HG02973 (cell line): Measurements from ENCODE around the gene AURKAIP1.
A peak's percentile ranks its signal among the peaks of the same experiment; 100 is the strongest.
"Not testable (repeated sequence)": the region's sequence is repeated elsewhere in the genome, so short reads cannot be mapped to it uniquely, and the experiment has no call there.

Source experiments
- ATAC-seq: cut with Tn5 transposase; IDR thresholded peaks from one replicate; pipeline ENCODE4 v1.9.1; 2021; ENCODE audit warnings: moderate library complexity; ENCODE audit not compliant: unreplicated experiment

AURKAIP1 gene

DNA sequence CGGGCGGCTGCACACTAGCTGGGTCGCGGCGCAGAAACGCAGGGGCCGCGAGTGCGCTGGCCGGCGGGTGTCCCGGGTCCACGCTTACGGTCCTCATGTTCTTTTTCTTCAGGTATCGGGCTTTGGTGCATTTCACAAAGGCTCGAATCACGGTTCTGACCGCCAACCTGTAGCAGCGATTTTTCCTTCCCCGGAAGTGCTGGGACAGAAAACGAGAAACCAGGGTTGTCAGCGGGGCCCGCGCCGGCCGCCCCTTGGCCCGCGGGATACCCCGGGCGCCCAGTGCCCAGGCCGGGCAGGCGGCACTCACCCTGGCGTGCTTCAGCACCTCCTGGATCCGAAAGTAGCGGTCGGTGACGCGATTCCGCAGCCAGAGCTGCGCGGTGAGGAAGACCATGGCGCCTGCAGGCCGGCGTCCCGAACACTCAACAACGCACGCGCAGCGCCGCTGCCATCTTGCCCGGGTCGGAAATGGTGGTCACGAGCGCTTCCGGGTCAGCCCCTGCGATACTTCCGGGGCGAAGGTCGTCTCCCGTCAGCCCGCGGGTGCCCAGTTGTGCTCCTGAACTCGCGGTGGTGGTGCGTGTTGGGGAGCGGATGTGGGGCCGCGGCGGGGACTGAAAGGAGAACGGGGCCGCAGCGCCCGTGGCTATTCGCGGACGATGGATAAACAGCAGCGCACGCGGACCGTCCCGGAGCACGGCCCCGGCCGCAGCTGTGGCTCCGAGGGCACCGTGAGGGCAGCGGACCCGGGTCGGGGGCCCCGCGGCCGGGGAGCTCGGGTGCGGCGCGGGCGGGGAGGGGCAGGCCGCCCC lies 32.0 kb upstream of the AURKAIP1 start, which contains the start of gene MRPL20:
Gene MRPL20 (minus strand): TSS at position 473 of the 815 bp plus-strand sequence. CDS start 76 bp downstream, at position 397.
- peak; percentile 86 for ATAC-seq

DNA sequence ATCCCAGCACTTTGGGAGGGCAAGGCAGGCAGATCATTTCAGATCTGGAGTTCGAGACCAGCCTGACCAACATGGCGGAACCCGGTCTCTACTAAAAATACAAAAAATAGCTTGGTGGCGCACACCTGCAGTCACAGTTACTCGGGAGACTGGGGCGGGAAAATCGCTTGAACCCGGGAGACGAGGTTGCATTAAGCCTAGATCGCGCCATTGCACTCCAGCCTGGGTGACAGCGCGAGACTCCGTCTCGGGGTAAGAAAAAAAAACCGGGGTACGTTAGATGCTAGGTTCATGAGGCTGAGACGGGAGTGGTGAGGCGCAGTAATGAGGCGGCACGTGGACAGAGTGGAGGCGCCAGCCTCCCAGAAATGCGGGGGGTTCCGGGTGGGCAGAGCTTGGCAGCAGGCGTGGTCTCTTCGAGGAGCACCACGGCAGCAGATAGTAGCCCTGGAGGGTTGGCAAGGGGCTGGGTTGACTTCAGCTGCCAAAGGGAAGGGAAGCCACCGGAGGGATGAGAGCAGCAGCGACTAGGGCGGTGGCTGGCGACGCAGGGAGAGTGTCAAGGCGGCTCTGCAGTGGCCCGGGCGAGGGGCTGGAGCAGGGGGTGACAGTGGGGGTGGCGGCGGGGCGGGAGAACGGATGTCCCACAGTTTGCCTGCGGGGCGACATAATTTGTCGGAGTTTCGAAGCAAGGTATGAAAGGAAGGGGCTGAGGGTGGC lies 31.3 kb upstream of the AURKAIP1 start:
- ATAC-seq, result no peak

DNA sequence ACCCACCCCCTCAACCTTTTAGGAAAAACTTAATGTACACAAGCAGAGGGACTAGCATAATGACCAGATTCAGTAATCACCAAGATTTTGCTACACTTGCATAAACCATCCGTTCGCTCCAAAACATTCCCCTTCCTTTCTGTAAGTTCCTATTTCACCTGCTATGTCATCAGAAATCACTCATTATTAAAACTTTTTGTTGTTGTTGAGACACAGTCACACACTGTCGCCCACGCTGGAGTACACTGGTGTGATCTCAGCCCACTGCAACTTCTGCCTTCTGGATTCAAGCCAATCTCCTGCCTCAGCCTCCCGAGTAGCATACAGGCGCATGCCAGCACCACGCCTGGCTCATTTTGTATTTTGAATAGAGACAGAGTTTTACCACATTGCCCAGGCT lies 28.6 kb upstream of the AURKAIP1 start:
- no peak for ATAC-seq

GRCh38 chr1:1402901-1403392 lies 27.9 kb upstream of the AURKAIP1 start:
- ATAC-seq, result not testable (repeated sequence)

GRCh38 chr1:1402072-1402900 lies 27.3 kb upstream of the AURKAIP1 start:
- ATAC-seq, result no peak

GRCh38 chr1:1401457-1402010 lies 26.5 kb upstream of the AURKAIP1 start:
- ATAC-seq, result no peak

DNA sequence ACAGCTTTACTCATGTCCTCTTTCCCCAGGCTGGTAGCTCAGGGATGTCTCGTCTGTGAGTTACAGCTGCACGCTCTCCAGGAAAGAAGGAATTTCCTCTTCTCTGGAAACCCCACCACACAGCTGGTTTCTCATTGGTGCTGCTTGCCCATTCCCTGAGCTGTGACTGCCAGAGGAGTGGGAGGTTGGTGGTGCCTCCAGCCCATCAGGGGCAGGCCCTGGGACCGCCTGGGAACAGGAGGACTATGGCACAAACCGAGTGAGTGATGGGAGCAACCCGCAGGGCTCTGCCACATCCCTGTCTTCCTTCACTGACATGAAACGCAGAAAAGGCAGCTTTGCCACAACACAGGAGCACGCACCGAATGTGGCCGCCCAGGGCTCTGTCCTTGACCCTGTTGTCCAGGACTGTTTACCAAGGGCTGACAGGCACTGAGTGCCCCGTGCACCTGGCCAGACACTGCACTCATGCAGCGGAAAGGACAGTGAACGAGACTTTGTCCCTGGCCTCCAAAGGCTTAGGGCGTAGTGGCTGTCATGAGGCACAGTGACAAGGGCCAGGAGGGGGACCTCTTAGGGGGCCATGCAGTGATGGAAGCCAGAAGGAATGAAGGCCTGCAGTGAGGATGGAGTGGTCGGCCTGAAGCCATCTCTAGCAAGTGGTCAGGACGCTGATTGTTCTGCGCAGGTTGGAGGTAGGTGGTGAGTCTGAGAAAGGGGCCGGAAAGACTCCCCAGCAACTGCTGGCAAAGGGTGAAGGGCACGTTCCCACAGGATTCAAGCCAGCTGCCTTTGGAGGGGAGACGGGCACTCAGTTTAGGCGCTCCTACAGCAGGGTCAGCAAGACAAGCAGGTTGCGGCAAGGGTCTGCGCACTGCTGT lies 25.8 kb upstream of the AURKAIP1 start:
- ATAC-seq, result no peak

DNA sequence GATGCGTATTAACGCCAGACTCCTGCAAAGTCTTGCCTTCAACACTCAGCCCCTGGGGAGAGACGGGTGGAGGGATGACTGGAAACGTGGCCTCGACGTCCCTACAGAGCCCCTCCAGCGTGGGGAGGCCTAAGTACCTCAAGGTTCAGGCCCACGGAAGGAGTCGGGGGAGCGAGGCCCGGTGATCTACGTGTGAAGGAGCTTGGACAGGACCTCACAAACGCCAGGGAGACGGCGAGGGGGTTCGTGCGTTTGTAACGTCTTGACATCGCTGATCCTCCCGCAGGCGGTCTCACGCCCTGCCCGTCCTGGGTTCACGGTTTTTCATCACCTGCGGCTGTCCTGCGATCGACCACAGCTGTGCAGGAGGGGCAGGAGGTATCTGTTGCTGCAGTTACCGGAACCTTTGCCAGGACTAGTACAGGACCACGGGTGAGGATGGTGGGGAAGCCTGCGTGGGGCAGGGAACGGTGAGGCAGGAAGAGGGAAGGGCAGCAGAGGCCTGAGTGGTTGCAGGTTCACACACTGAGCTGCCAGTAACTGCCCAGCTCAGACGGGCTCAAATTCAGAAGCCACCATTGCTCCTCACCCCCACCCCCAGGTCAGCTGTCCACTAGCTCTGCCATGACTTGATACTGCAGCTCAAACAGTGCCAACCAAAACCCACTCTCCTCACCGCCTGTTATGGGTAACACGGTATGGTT lies 25.0 kb upstream of the AURKAIP1 start:
- no peak for ATAC-seq

GRCh38 chr1:1399187-1399871 lies 24.3 kb upstream of the AURKAIP1 start, which contains the start of gene CCNL2:
Gene CCNL2 (minus strand): TSS chr1:1399335. CDS start chr1:1399306, 29 bp downstream.
- peak; percentile 85 for ATAC-seq

- ATAC-seq, result peak; percentile 10
Measured at GRCh38 chr1:1398677-1399186, 23.7 kb upstream of the AURKAIP1 start.

DNA sequence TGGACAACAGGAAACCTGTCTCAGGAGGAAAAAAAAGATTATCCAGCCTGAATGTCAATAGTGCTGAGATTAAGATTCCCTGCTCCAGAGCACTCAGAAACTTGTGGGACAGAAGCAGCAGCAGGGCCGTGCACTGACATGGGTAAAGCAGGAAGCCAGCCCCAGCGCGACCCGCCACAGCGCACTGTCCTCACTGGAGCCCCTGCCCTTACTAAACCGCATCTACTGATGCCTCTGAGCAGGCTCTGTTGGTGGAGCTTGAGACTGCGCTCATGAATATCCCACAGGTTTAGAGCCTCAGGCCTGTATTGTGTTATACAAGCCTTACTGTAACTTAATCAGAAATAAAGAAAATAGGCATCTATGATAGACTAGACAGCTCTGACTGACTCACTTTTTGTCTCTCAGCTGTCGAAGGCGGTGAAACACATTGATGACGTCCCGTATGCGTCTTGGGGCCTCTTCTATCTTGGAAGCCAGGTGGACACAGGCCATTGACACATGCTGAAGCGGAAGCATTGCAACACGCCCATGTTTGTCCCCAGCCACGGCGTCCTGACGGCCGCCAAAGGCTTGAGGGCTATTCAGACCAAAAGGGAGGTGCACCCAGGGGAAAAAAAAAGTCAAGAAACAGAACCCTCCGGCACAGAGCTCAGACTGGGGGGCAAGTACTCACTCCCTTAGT lies 23.0 kb upstream of the AURKAIP1 start:
- no peak for ATAC-seq

DNA sequence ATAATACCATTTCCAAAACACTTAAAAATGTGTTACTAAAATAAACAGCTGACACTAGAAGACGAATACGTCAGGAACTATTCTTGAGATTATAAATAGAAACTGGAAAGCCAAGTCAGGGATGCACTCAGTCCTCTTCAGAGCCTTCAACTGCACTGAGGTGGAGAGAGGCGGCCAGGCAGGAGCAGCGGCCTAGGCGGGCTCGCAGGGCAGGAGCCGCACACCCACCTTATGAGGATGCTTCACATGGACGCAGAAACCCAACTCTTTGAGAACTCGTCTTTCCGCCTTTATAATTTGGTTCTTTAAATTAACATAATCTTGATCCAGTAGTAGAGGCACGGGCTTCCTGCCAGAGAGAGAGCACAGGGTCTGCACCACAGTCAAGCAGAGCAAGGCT lies 20.2 kb upstream of the AURKAIP1 start:
- no peak for ATAC-seq

GRCh38 chr1:1394116-1394515 lies 19.1 kb upstream of the AURKAIP1 start:
- no peak for ATAC-seq

- ATAC-seq, result no peak
Measured at GRCh38 chr1:1393428-1393827, 18.4 kb upstream of the AURKAIP1 start.

DNA sequence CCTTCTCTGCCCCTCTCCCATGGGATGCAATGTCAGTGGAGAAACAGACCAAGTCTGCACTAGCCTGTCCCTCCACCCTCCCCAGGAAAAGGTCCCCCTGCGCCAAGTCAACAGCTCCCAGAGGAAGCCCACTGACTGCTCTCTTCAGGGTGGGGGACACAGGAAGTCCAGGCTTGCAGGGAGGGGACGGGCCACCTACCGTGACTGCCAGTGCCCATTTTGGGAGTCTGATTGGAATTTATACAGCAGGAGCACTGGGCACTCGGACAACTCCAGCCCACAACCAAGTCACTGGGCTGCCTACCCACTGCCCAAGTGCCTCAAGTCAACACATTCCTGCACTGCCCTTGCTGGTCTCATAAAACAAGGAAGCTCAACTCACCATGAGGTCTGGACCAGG lies 18.0 kb upstream of the AURKAIP1 start:
- ATAC-seq, result no peak

- ATAC-seq, result no peak
Measured at GRCh38 chr1:1391225-1391624, 16.2 kb upstream of the AURKAIP1 start.

- no peak for ATAC-seq
Measured at GRCh38 chr1:1390675-1391074, 15.7 kb upstream of the AURKAIP1 start.

GRCh38 chr1:1388078-1388472 lies 13.1 kb upstream of the AURKAIP1 start:
- ATAC-seq, result no peak
